H1 (cell line): ENCODE measurements around the gene UPF2. TPM values are rescaled to one million over a fixed set of nuclear protein-coding genes. Genes with fewer than 3 reads are reported as not detected.
A peak's percentile ranks its signal among the peaks of the same experiment; 100 is the strongest.

Experiments
- CTCF ChIA-PET: fragments of 300-600 bp; sonication (Branson Sonifier 250); formaldehyde crosslinking; loops from one replicate; lab custom pipeline; 2021; ENCODE audit not compliant: partially characterized antibody; lab: Charles Lee
- POLR2A ChIA-PET: fragments of 300-600 bp; sonication (Branson Sonifier 250); formaldehyde crosslinking; loops from one replicate; lab custom pipeline; 2021; ENCODE audit warnings: inconsistent platforms; ENCODE audit not compliant: partially characterized antibody; lab: Charles Lee
- DNase-seq, 2 experiments: peaks; one replicate each; pipeline versions ENCODE4 v3.0.0 to v3.0.0-alpha.2; 2010 to 2022; ENCODE audit warnings: low spot score in 2 of 2, low read depth in 1 of 2, mixed read lengths in 1 of 2
- FAIRE-seq: peaks from 2 replicates; lab custom pipeline; 2011; peaks lifted over from hg19 to GRCh38; lab: Jason Lieb, UNC
- H2AFZ ChIP-seq: 2 replicates; pipeline ENCODE4 v1.8.1; 2012; ENCODE audit warnings: low read length, inconsistent platforms
- H2AK5ac ChIP-seq: 2 replicates; pipeline ENCODE4 v1.6.1; 2013; ENCODE audit warnings: low read depth, low read length
- H2BK120ac ChIP-seq: replicated peaks from 2 replicates; pipeline ENCODE3; 2013; ENCODE audit warnings: low read depth, low read length, inconsistent platforms
- H2BK12ac ChIP-seq: 2 replicates; pipeline ENCODE4 v1.6.1; 2013; ENCODE audit warnings: low read depth, low read length
- H2BK15ac ChIP-seq: 2 replicates; pipeline ENCODE4 v1.6.1; 2013; ENCODE audit warnings: low read length
- H2BK20ac ChIP-seq: 2 replicates; pipeline ENCODE4 v1.6.1; 2013; ENCODE audit warnings: low read length
- H2BK5ac ChIP-seq: 2 replicates; pipeline ENCODE4 v1.6.1; 2013; ENCODE audit warnings: low read depth, low read length
- H3K14ac ChIP-seq: 2 replicates; pipeline ENCODE4 v1.6.1; 2013; ENCODE audit warnings: inconsistent platforms; ENCODE audit not compliant: insufficient read length
- H3K18ac ChIP-seq: 2 replicates; pipeline ENCODE4 v1.6.1; 2013; ENCODE audit warnings: low read length; ENCODE audit errors: extremely low read depth
- H3K23ac ChIP-seq: 2 replicates; pipeline ENCODE4 v1.6.1; 2013; ENCODE audit warnings: inconsistent platforms; ENCODE audit not compliant: insufficient read length
- H3K23me2 ChIP-seq: 2 replicates; pipeline ENCODE4 v1.6.1; 2013; ENCODE audit warnings: low read depth, low read length
- H3K27ac ChIP-seq: 2 replicates; pipeline ENCODE4 v1.6.1; 2011; ENCODE audit warnings: low read depth, low read length, inconsistent platforms
- H3K27me3 ChIP-seq, 4 experiments: replicated peaks in 1 of 4; 1 replicate in 1 of 4; 2 replicates in 3 of 4; pipeline versions ENCODE4 v1.6.1 to v1.8.1; 2011 to 2013; ENCODE audit warnings: low read length in 3 of 4, mild to moderate bottlenecking in 3 of 4, inconsistent platforms in 2 of 4, mixed read lengths in 2 of 4, moderate library complexity in 1 of 4; ENCODE audit not compliant: control insufficient read depth in 3 of 4, insufficient read depth in 3 of 4; ENCODE audit errors: extremely low read depth in 1 of 4
- H3K36me3 ChIP-seq, 4 experiments: 2 replicates each; pipeline versions ENCODE4 v1.6.1 to v1.8.1; 2011 to 2013; ENCODE audit warnings: mild to moderate bottlenecking in 4 of 4, low read length in 3 of 4, moderate library complexity in 2 of 4, control low read depth in 1 of 4, inconsistent platforms in 1 of 4; ENCODE audit not compliant: insufficient read depth in 4 of 4, control insufficient read depth in 2 of 4
- H3K4ac ChIP-seq: replicated peaks from 2 replicates; pipeline ENCODE3; 2013; ENCODE audit warnings: low read length, low read depth, mixed read lengths, inconsistent platforms; ENCODE audit not compliant: insufficient read length
- H3K4me1 ChIP-seq, 4 experiments: replicated peaks in 1 of 4; 1 replicate in 1 of 4; 2 replicates in 3 of 4; pipeline versions ENCODE4 v1.6.1 to v1.8.1; 2011 to 2013; ENCODE audit warnings: low read length in 3 of 4, inconsistent platforms in 2 of 4, mixed read lengths in 1 of 4; ENCODE audit not compliant: insufficient read depth in 4 of 4, control insufficient read depth in 3 of 4
- H3K4me2 ChIP-seq, 2 experiments: 2 replicates each; pipeline versions ENCODE4 v1.6.1 to v1.8.1; 2011 to 2013; ENCODE audit warnings: low read depth in 2 of 2, low read length in 2 of 2, control low read depth in 1 of 2, inconsistent platforms in 1 of 2, mild to moderate bottlenecking in 1 of 2; ENCODE audit not compliant: insufficient read depth in 1 of 2
- H3K4me3 ChIP-seq, 4 experiments: fragments of 200-600, 300-600 bp in 1 of 4; sonication (generic), shearing (Covaris generic), sonication (Bioruptor Twin) in 1 of 4; 2 replicates each; pipeline versions ENCODE4 v1.5.1 to v1.8.1; 2011 to 2016; ENCODE audit warnings: low read length in 4 of 4, low read depth in 3 of 4, control low read depth in 2 of 4, inconsistent platforms in 2 of 4, mild to moderate bottlenecking in 2 of 4, mixed read lengths in 1 of 4, moderate library complexity in 1 of 4; ENCODE audit not compliant: insufficient read depth in 2 of 4; ENCODE audit errors: extremely low read depth in 1 of 4
- H3K56ac ChIP-seq: replicated peaks from 2 replicates; pipeline ENCODE3; 2013; ENCODE audit warnings: low read depth, mild to moderate bottlenecking, mixed read lengths, low read length, inconsistent platforms; ENCODE audit not compliant: insufficient read length
- H3K79me1 ChIP-seq: 2 replicates; pipeline ENCODE4 v1.6.1; 2013; ENCODE audit warnings: low read depth, low read length, control low read depth
- H3K79me2 ChIP-seq, 2 experiments: 2 replicates each; pipeline versions ENCODE4 v1.6.1 to v1.8.1; 2012 to 2013; ENCODE audit warnings: low read length in 2 of 2, mild to moderate bottlenecking in 2 of 2, inconsistent platforms in 1 of 2; ENCODE audit not compliant: insufficient read depth in 2 of 2, control insufficient read depth in 1 of 2
- H3K9ac ChIP-seq, 4 experiments: replicated peaks in 1 of 4; 1 replicate in 1 of 4; 2 replicates in 3 of 4; pipeline versions ENCODE4 v1.6.1 to v1.8.1; 2011 to 2013; ENCODE audit warnings: low read depth in 3 of 4, low read length in 3 of 4, control low read depth in 2 of 4, mild to moderate bottlenecking in 2 of 4, moderate library complexity in 2 of 4, inconsistent platforms in 1 of 4; ENCODE audit errors: extremely low read depth in 1 of 4
- H3K9me3 ChIP-seq, 2 experiments: 2 replicates each; pipeline versions ENCODE4 v1.6.1 to v1.8.1; 2012 to 2013; ENCODE audit warnings: mild to moderate bottlenecking in 2 of 2, moderate library complexity in 2 of 2, control low read depth in 1 of 2, inconsistent platforms in 1 of 2, low read depth in 1 of 2, low read length in 1 of 2, mixed read lengths in 1 of 2; ENCODE audit not compliant: insufficient read depth in 2 of 2
- H4K20me1 ChIP-seq, 2 experiments: replicated peaks in 1 of 2; 2 replicates each; pipeline versions ENCODE3 to v1.8.1; 2011 to 2013; ENCODE audit warnings: inconsistent platforms in 2 of 2, low read length in 2 of 2, mild to moderate bottlenecking in 1 of 2; ENCODE audit not compliant: insufficient read depth in 2 of 2, control insufficient read depth in 1 of 2
- H4K5ac ChIP-seq: 2 replicates; pipeline ENCODE4 v1.6.1; 2013; ENCODE audit warnings: low read length, low read depth, mixed read lengths, inconsistent platforms; ENCODE audit not compliant: insufficient read length
- H4K8ac ChIP-seq: 2 replicates; pipeline ENCODE4 v1.8.0; 2013; ENCODE audit warnings: mild to moderate bottlenecking, moderate library complexity, low read length, inconsistent platforms; ENCODE audit not compliant: insufficient read depth; ENCODE audit errors: extremely low read depth
- H4K91ac ChIP-seq: replicated peaks from 2 replicates; pipeline ENCODE3; 2013; ENCODE audit warnings: low read length, mixed read lengths, inconsistent platforms; ENCODE audit not compliant: insufficient read length
- CREB1 ChIP-seq: IDR thresholded peaks from 2 replicates; pipeline ENCODE4 v1.6.1; 2012; ENCODE audit warnings: inconsistent platforms
- HDAC2 ChIP-seq, 2 experiments: fragments of 300-600 bp in 1 of 2; sonication (generic) in 1 of 2; IDR thresholded peaks; 2 replicates each; pipeline ENCODE4 v1.6.1; 2011 to 2012; ENCODE audit warnings: low read depth in 2 of 2, low read length in 2 of 2, mild to moderate bottlenecking in 2 of 2, moderate library complexity in 2 of 2, borderline replicate concordance in 1 of 2, inconsistent platforms in 1 of 2
- KDM4A ChIP-seq: IDR thresholded peaks from one replicate; pipeline ENCODE4 v1.7.1; 2012; ENCODE audit warnings: low read depth, mild to moderate bottlenecking, moderate library complexity, low read length, inconsistent platforms; ENCODE audit not compliant: severe bottlenecking
- NRF1 ChIP-seq: IDR thresholded peaks from 2 replicates; pipeline ENCODE4 v1.6.1; 2011; ENCODE audit warnings: mild to moderate bottlenecking, low read depth, low read length, improper control_type of control experiment
- SAP30 ChIP-seq: fragments of 300-600 bp; sonication (generic); IDR thresholded peaks from 2 replicates; pipeline ENCODE4 v1.7.1; 2012; ENCODE audit warnings: low read length, moderate library complexity, mild to moderate bottlenecking, inconsistent platforms; ENCODE audit not compliant: insufficient read depth, insufficient replicate concordance
- WGBS, 2 experiments: shearing (Covaris generic) in 1 of 2; methylation state at CpG; one replicate each; pipeline versions ENCODE4 v1.1.6 to v1.1.7; 2013 to 2015; ENCODE audit warnings: low lambda C conversion rate in 2 of 2, mixed read lengths in 2 of 2, inconsistent platforms in 1 of 2, low coverage in 1 of 2, missing lambda C conversion rate in 1 of 2; ENCODE audit not compliant: insufficient replicate concordance in 2 of 2, insufficient coverage in 1 of 2, insufficient read length in 1 of 2; ENCODE audit errors: extremely low coverage in 1 of 2, missing lambda C conversion rate in 1 of 2; 5-methylcytosine and 5-hydroxymethylcytosine counted together
- polyA plus RNA-seq, 7 experiments: library from polyadenylated mRNA; depleted of rRNA in 3 of 7; stranded (reverse) in 5 of 7; unstranded in 2 of 7; fragments of >200 nt in 5 of 7; fragments of 200-250 nt in 2 of 7; gene quantifications; 1 replicate in 5 of 7; 2 replicates in 1 of 7; 4 replicates in 1 of 7; pipeline versions ENCODE4 v1.2.1 to v1.2.3, GENCODE V29; 2011 to 2013; ENCODE audit warnings: missing spikeins in 2 of 7, mixed read lengths in 2 of 7
- total RNA-seq: library from RNA; stranded (reverse); fragmentation: NEBNext Ultra II Directional; extraction: Animal tissue kit (Norgen Biotek cat#: 25700); gene quantifications from 2 replicates; pipeline ENCODE4 v1.2.1, GENCODE V29; 2021

The UPF2 gene
- total and polyA plus RNA-seq, 2 of the 8 experiments (the other 6 are each of a cell fraction or from before 2014, with no cell fraction given), result 6.2 to 32.8 TPM

DNA sequence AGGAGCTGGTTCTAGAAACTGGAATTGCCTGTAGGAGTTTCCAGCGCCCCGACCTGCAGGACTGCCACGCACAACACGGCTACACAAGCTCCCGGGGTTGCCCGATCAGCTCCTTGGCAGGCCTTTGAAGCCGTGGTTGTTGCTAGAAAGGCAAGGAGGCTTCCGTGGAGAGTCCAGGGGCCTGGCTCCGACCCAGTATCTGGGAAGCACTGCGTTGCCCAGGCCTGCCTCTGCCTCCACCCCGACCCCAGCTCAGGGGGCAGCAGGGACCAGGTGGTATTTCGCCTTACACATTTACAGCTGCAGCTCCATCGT, 165.1 kb downstream of the UPF2 start:
- H2BK5ac ChIP-seq, result no peak overlapping the region
- DNase-seq (no peak), FAIRE-seq (no peak)
- H3K9ac ChIP-seq, result no peak overlapping the region
- H3K23me2 ChIP-seq, result no peaks in the 10 kb centered on the region
- no peak overlapping the region for H3K18ac ChIP-seq
- ChIA-PET CTCF (interaction anchor here (0.9 to 3.6 kb wide), 12 partner anchors 11 to 152 kb away, joined by 3 to 15 read pairs (median 4); no protein-coding TSS in a partner anchor), POLR2A (interaction anchor here (0.9 to 2.2 kb wide), 6 partner anchors 9 to 35 kb away, joined by 3 to 6 read pairs (median 3); no protein-coding TSS in a partner anchor)
- H3K27me3 ChIP-seq, result no peaks in the 10 kb centered on the region
- TF ChIP-seq NRF1 (no peak), KDM4A (no peak), HDAC2 (IDR thresholded peaks at IDR 0.05; ENCODE audit: borderline replicate concordance in 1 of 2, low read depth in 2 of 2, low read length in 2 of 2) (no peak), CREB1 (no peak), SAP30 (no peak)
- H3K4me2 ChIP-seq, result no peak overlapping the region
- H2AK5ac ChIP-seq, result no peak overlapping the region
- WGBS, 2 experiments, result 81% methylated on average over 13 of the region's 13 CpGs; no CpG with 5 or more reads in 1 of the 2 experiments
- H3K9me3 ChIP-seq, result no peaks in the 10 kb centered on the region
- H4K5ac ChIP-seq, result no peak overlapping the region
- H3K14ac ChIP-seq, result no peak overlapping the region
- H4K8ac ChIP-seq, result peak overlapping the region; percentile 20; the same call in 1 of the 2 replicates
- no peak overlapping the region for H2BK15ac ChIP-seq
- H2BK12ac ChIP-seq, result peak overlapping the region; percentile 50; the same call in 1 of the 2 replicates
- no peaks in the 10 kb centered on the region for H3K36me3 ChIP-seq
- peak overlapping the region; percentile 13 for H4K91ac ChIP-seq
- no peak overlapping the region for H2AFZ ChIP-seq
- no peak overlapping the region for H3K4ac ChIP-seq
- H3K27ac ChIP-seq, result no peak overlapping the region
- peaks cover 6 to 19% (median 14%) of the 10 kb centered on the region in 4 experiments for H3K4me1 ChIP-seq
- no peaks in the 10 kb centered on the region for H4K20me1 ChIP-seq
- H3K23ac ChIP-seq, result no peak overlapping the region
- H3K79me1 ChIP-seq, result no peaks in the 10 kb centered on the region
- H2BK120ac ChIP-seq, result no peak overlapping the region
- H2BK20ac ChIP-seq, result no peak overlapping the region
- no peaks in the 10 kb centered on the region for H3K79me2 ChIP-seq
- H3K4me3 ChIP-seq, result no peak overlapping the region
- H3K56ac ChIP-seq, result no peak overlapping the region
